ENCODE measurements around the gene SRMS. TPM values are rescaled to one million over a fixed set of nuclear protein-coding genes. Genes with fewer than 3 reads are reported as not detected.

The SRMS gene
- total RNA-seq, 4 donors from 2014 or later: not detected

GRCh38 chr20:63543733-63544132, 3.8 kb downstream of the SRMS start:
- Histone ChIP-seq H3K4me3 (no peak overlapping the region), H3K9me3 (no peaks in the 10 kb centered on the region), H3K36me3 (no peaks in the 10 kb centered on the region), H3K27me3 (peaks cover 0 to 4% of the 10 kb centered on the region in 2 donors), H3K27ac (peak overlapping the region in 1 of 4 donors; percentile 75), H3K4me1 (peaks cover 0 to 40% (median 12%) of the 10 kb centered on the region in 4 donors)
- TF ChIP-seq CTCF (IDR thresholded peaks at IDR 0.05): no peak
- TF ChIP-seq POLR2A (IDR thresholded peaks at IDR 0.05): no peak
- no peak for DNase-seq

GRCh38 chr20:63543131-63543530, 4.4 kb downstream of the SRMS start:
- no peaks in the 10 kb centered on the region for H3K36me3 ChIP-seq
- no peak for DNase-seq
- H3K27ac ChIP-seq: peak overlapping the region in 1 of 4 donors; percentile 75
- H3K27me3 ChIP-seq: no peaks in the 10 kb centered on the region
- TF ChIP-seq POLR2A (IDR thresholded peaks at IDR 0.05): no peak
- TF ChIP-seq CTCF (IDR thresholded peaks at IDR 0.05): no peak
- no peaks in the 10 kb centered on the region for H3K9me3 ChIP-seq
- H3K4me1 ChIP-seq: peaks cover 2 to 40% (median 18%) of the 10 kb centered on the region in 4 donors
- no peak overlapping the region for H3K4me3 ChIP-seq

- peak in 2 of 3 donors; percentile 82 to 86 for DNase-seq
- H3K4me3 ChIP-seq: peak overlapping the region in 2 of 4 donors; percentile 16 to 22
- no peaks in the 10 kb centered on the region for H3K27me3 ChIP-seq
- H3K9me3 ChIP-seq: no peaks in the 10 kb centered on the region
- H3K4me1 ChIP-seq: peaks cover 4 to 38% (median 19%) of the 10 kb centered on the region in 4 donors
- peak overlapping the region in 2 of 4 donors; percentile 63 to 75 for H3K27ac ChIP-seq
- H3K36me3 ChIP-seq: no peaks in the 10 kb centered on the region
- no peak for TF ChIP-seq CTCF (IDR thresholded peaks at IDR 0.05)
- TF ChIP-seq POLR2A (IDR thresholded peaks at IDR 0.05): no peak
Measured at GRCh38 chr20:63542696-63543095, 4.9 kb downstream of the SRMS start.

- TF ChIP-seq CTCF (IDR thresholded peaks at IDR 0.05) (no peak), POLR2A (IDR thresholded peaks at IDR 0.05) (no peak)
- peak in 2 of 3 donors; percentile 57 to 83 for DNase-seq
- H3K9me3 ChIP-seq: no peaks in the 10 kb centered on the region
- peak overlapping the region in 2 of 4 donors; percentile 63 to 75 for H3K27ac ChIP-seq
- H3K27me3 ChIP-seq: no peaks in the 10 kb centered on the region
- no peaks in the 10 kb centered on the region for H3K36me3 ChIP-seq
- H3K4me3 ChIP-seq: peak overlapping the region in 2 of 4 donors; percentile 16 to 22
- peaks cover 4 to 37% (median 23%) of the 10 kb centered on the region in 4 donors for H3K4me1 ChIP-seq
Measured at GRCh38 chr20:63542031-63542559, 5.5 kb downstream of the SRMS start.

GRCh38 chr20:63541371-63541770, 6.2 kb downstream of the SRMS start:
- no peaks in the 10 kb centered on the region for H3K36me3 ChIP-seq
- no peaks in the 10 kb centered on the region for H3K27me3 ChIP-seq
- peaks cover 4 to 38% (median 23%) of the 10 kb centered on the region in 4 donors for H3K4me1 ChIP-seq
- no peaks in the 10 kb centered on the region for H3K9me3 ChIP-seq
- no peak for DNase-seq
- H3K4me3 ChIP-seq: no peak overlapping the region
- peak overlapping the region in 2 of 4 donors; percentile 63 to 75 for H3K27ac ChIP-seq
- TF ChIP-seq CTCF (IDR thresholded peaks at IDR 0.05): no peak
- TF ChIP-seq POLR2A (IDR thresholded peaks at IDR 0.05): no peak
